ENCODE results near the gene PDSS2. TPM values are rescaled to one million over a fixed set of nuclear protein-coding genes. Genes with fewer than 3 reads are reported as not detected.

PDSS2 gene
- total and polyA plus RNA-seq, 2 donors (not counting 1 experiment from before 2014, with no cell fraction given): 16.9 to 17.0 TPM

- Histone ChIP-seq H3K36me3 (replicated peaks in 1 of 2; ENCODE audit: control extremely low read depth in 1 of 2, control insufficient read depth in 1 of 2, extremely low read depth in 1 of 2, insufficient read depth in 2 of 2, low read length in 1 of 2) (no peaks in the 10 kb centered on the region), H3K27ac (ENCODE audit: low read length in 2 of 2) (no peak overlapping the region), H3K4me3 (ENCODE audit: control extremely low read depth in 1 of 5, extremely low read depth in 1 of 5, insufficient read depth in 1 of 5, low read depth in 2 of 5, low read length in 4 of 5) (peak overlapping the region; percentile 33 to 79 (median 65)), H3K4me1 (ENCODE audit: control insufficient read depth in 2 of 2, insufficient read depth in 2 of 2, low read length in 2 of 2) (peaks cover 10 to 17% of the 10 kb centered on the region in 2 donors), H2AFZ (ENCODE audit: insufficient read depth, low read depth, low read length, poor library complexity, severe bottlenecking) (peak overlapping the region; percentile 86), H3K9ac (ENCODE audit: low read length) (peak overlapping the region; percentile 70), H3K27me3 (replicated peaks in 1 of 4; ENCODE audit: control extremely low read depth in 1 of 4, control insufficient read depth in 3 of 4, insufficient read depth in 4 of 4, low read length in 3 of 4) (peaks cover 0 to 2% (median 0%) of the 10 kb centered on the region in 4 experiments), H3K79me2 (ENCODE audit: control insufficient read depth, insufficient read depth, low read length) (no peaks in the 10 kb centered on the region), H3K9me3 (ENCODE audit: control extremely low read depth in 1 of 3, control insufficient read depth in 2 of 3, insufficient read depth in 1 of 3, low read length in 2 of 3) (no peaks in the 10 kb centered on the region), H3K4me2 (replicated peaks; ENCODE audit: low read depth, low read length, poor library complexity, severe bottlenecking) (peak overlapping the region; percentile 93), H4K20me1 (ENCODE audit: control insufficient read depth, insufficient read depth, low read length, poor library complexity, severe bottlenecking) (no peaks in the 10 kb centered on the region)
- peak; percentile 61 for DNase-seq
- CTCF ChIA-PET: interaction anchor here (0.6 to 1.8 kb wide), 7 partner anchors 10 to 1268 kb away, joined by 3 to 4 read pairs (median 3); partner anchors contain the start of gene MTRES1
- Mint-ChIP-seq H3K4me1 (peaks cover 18% of the 10 kb centered on the region), H3K4me3 (peak overlapping the region; percentile 94), H3K27ac (peak overlapping the region; percentile 71), H3K9me3 (ENCODE audit: insufficient read depth) (no peaks in the 10 kb centered on the region), H3K27me3 (no peaks in the 10 kb centered on the region)
- WGBS (ENCODE audit: insufficient coverage): under 1% methylated on average over 36 of the region's 45 CpGs
- intact Hi-C loops (cut with micrococcal nuclease): loop anchor here (1.0 to 10.0 kb wide), 6 partner anchors 88 to 1049 kb away; partner anchors contain the start of genes ATG5, MTRES1, NR2E1 and PRDM1
- peak; percentile 1 for ATAC-seq (ENCODE audit: low read depth)
- POLR2A ChIA-PET: no interaction called here
- TF ChIP-seq EZH2 (IDR thresholded peaks at IDR 0.05; ENCODE audit: borderline replicate concordance, insufficient read depth, low read depth, low read length, poor library complexity, severe bottlenecking) (no peak), CTCF (IDR thresholded peaks at IDR 0.05) (no peak)
Observed at GRCh38 chr6:107115695-107116327, 343.6 kb downstream of the PDSS2 start.

All from B cell (primary cell).